Motor neuron (in vitro differentiated cells): ENCODE results near the gene MALRD1. TPM values are rescaled to one million over a fixed set of nuclear protein-coding genes. Genes with fewer than 3 reads are reported as not detected.
A peak's percentile ranks its signal among the peaks of the same experiment; 100 is the strongest.

ENCODE experiments used
- ATAC-seq, 8 experiments: fragments of 200-7000 bp; cut with Tn5 transposase; replicated peaks in 6 of 8; 2 replicates each; pipeline ENCODE4 v1.8.0; 2021; ENCODE audit warnings: mild to moderate bottlenecking in 8 of 8, moderate library complexity in 8 of 8
- H3K27ac ChIP-seq, 2 donors: fragments of 250-450 bp; sonication (Bioruptor Pico); 2 replicates each; pipeline ENCODE4 v1.9.0; 2021; ENCODE audit warnings: antibody characterized with exemption in 2 of 2, mild to moderate bottlenecking in 2 of 2, moderate library complexity in 1 of 2
- H3K4me1 ChIP-seq, 2 donors: fragments of 250-450 bp; sonication (Bioruptor Pico); replicated peaks in 1 of 2; 2 replicates each; pipeline ENCODE4 v1.6.1; 2021; ENCODE audit warnings: antibody characterized with exemption in 2 of 2, mild to moderate bottlenecking in 2 of 2, moderate library complexity in 1 of 2
- H3K4me3 ChIP-seq, 5 donors: fragments of 250-450 bp; sonication (Bioruptor Pico); 2 replicates each; pipeline ENCODE4 v1.9.0; 2021; ENCODE audit warnings: antibody characterized with exemption in 5 of 5, mild to moderate bottlenecking in 5 of 5, moderate library complexity in 4 of 5
- WGBS, 10 experiments: fragments of 450-650 bp; shearing (Covaris generic); methylation state at CpG; one replicate each; pipeline ENCODE4 v1.0.0; 2022; 5-methylcytosine and 5-hydroxymethylcytosine counted together
- in situ Hi-C, 9 experiments: fragments of 400-800 bp; cut with MboI; loops; one replicate each; pipeline ENCODE4 v1.15.0; 2021; ENCODE audit warnings: low sequenced_read_pairs in 9 of 9, low pct_unique_long_range_greater_than_20kb in 2 of 9; ENCODE audit not compliant: unreplicated experiment in 9 of 9
- total RNA-seq, 8 experiments: library from RNA; unstranded; fragments of 300-600 nt; gene quantifications; 2 replicates each; pipeline versions ENCODE4 v1.2.3 to v1.2.4, GENCODE V29; 2022

Gene MALRD1
- total RNA-seq, 8 experiments from 2014 or later, result 0.04 to 2.4 (median 0.26) TPM

GRCh38 chr10:19706904-19707303, 658.3 kb downstream of the MALRD1 start:
- ATAC-seq, result no peak
- in situ Hi-C loops, result no loop called here
- Histone ChIP-seq H3K4me1 (no peaks in the 10 kb centered on the region), H3K27ac (no peak overlapping the region), H3K4me3 (no peak overlapping the region)
- WGBS, 10 experiments, result 24 to 100% (median 90%) methylated on average over 1 of the region's 1 CpG; no CpG with 5 or more reads in 1 of the 10 experiments

GRCh38 chr10:19707376-19707775, 658.8 kb downstream of the MALRD1 start:
- Histone ChIP-seq H3K4me3 (no peak overlapping the region), H3K27ac (no peak overlapping the region), H3K4me1 (no peaks in the 10 kb centered on the region)
- 8 to 100% (median 77%) methylated on average over 1 to 2 of the region's 2 CpGs; no CpG with 5 or more reads in 1 of the 10 experiments for WGBS, 10 experiments
- in situ Hi-C loops, result no loop called here
- ATAC-seq, result no peak

GRCh38 chr10:19708031-19708430, 659.4 kb downstream of the MALRD1 start:
- no peaks in the 10 kb centered on the region for H3K4me1 ChIP-seq
- H3K4me3 ChIP-seq, result no peak overlapping the region
- in situ Hi-C loops, result no loop called here
- no peak overlapping the region for H3K27ac ChIP-seq
- no peak for ATAC-seq

GRCh38 chr10:19710600-19710999, 662.0 kb downstream of the MALRD1 start:
- ATAC-seq, result no peak
- Histone ChIP-seq H3K27ac (no peak overlapping the region), H3K4me3 (no peak overlapping the region), H3K4me1 (no peaks in the 10 kb centered on the region)
- in situ Hi-C loops, result no loop called here
- 0 to 84% (median 67%) methylated on average over 1 to 3 of the region's 3 CpGs; no CpG with 5 or more reads in 1 of the 10 experiments for WGBS, 10 experiments

GRCh38 chr10:19713159-19713558, 664.6 kb downstream of the MALRD1 start:
- in situ Hi-C loops, result no loop called here
- Histone ChIP-seq H3K4me1 (no peaks in the 10 kb centered on the region), H3K27ac (no peak overlapping the region), H3K4me3 (no peak overlapping the region)
- peak in 1 of 8 experiments; percentile 63 for ATAC-seq

GRCh38 chr10:19713800-19714525, 665.4 kb downstream of the MALRD1 start:
- ATAC-seq, result peak in 2 of 8 experiments; percentile 14 to 17

GRCh38 chr10:19719284-19719683, 670.7 kb downstream of the MALRD1 start:
- WGBS, 10 experiments, result 0 to 75% (median 37%) methylated on average over 1 to 2 of the region's 3 CpGs; no CpG with 5 or more reads in 4 of the 10 experiments
- in situ Hi-C loops, result no loop called here
- H3K27ac ChIP-seq, result no peak overlapping the region
- no peaks in the 10 kb centered on the region for H3K4me1 ChIP-seq
- H3K4me3 ChIP-seq, result no peak overlapping the region
- peak in 1 of 8 experiments; percentile 62 for ATAC-seq

More at GRCh38 chr10:19713800-19714525, 665.4 kb downstream of the MALRD1 start:
- Histone ChIP-seq H3K4me1 (no peaks in the 10 kb centered on the region), H3K27ac (no peak overlapping the region), H3K4me3 (no peak overlapping the region)
- in situ Hi-C loops, result no loop called here
- 34 to 97% (median 81%) methylated on average over 2 to 11 of the region's 18 CpGs; no CpG with 5 or more reads in 4 of the 10 experiments for WGBS, 10 experiments

- in situ Hi-C loops, result no loop called here
- H3K4me3 ChIP-seq, result no peak overlapping the region
- no peaks in the 10 kb centered on the region for H3K4me1 ChIP-seq
- WGBS, 10 experiments, result 0 to 83% (median 14%) methylated on average over 1 of the region's 1 CpG; no CpG with 5 or more reads in 3 of the 10 experiments
- no peak for ATAC-seq
- no peak overlapping the region for H3K27ac ChIP-seq
Measured at GRCh38 chr10:19724287-19724686, 675.7 kb downstream of the MALRD1 start.

GRCh38 chr10:19728376-19728775, 679.8 kb downstream of the MALRD1 start:
- WGBS, 10 experiments, result 29 to 92% (median 44%) methylated on average over 1 to 2 of the region's 2 CpGs; no CpG with 5 or more reads in 1 of the 10 experiments
- no peaks in the 10 kb centered on the region for H3K4me1 ChIP-seq
- H3K27ac ChIP-seq, result no peak overlapping the region
- in situ Hi-C loops, result no loop called here
- no peak overlapping the region for H3K4me3 ChIP-seq
- no peak for ATAC-seq

GRCh38 chr10:19728964-19729363, 680.4 kb downstream of the MALRD1 start:
- 92 to 100% (median 100%) methylated on average over 1 to 2 of the region's 2 CpGs; no CpG with 5 or more reads in 1 of the 10 experiments for WGBS, 10 experiments
- ATAC-seq, result no peak
- Histone ChIP-seq H3K4me3 (no peak overlapping the region), H3K4me1 (no peaks in the 10 kb centered on the region), H3K27ac (no peak overlapping the region)
- in situ Hi-C loops, result no loop called here

GRCh38 chr10:19730167-19730906, 681.7 kb downstream of the MALRD1 start:
- WGBS, 10 experiments, result 5 to 100% (median 67%) methylated on average over 1 to 2 of the region's 2 CpGs; no CpG with 5 or more reads in 1 of the 10 experiments
- no peaks in the 10 kb centered on the region for H3K4me1 ChIP-seq
- no peak overlapping the region for H3K27ac ChIP-seq
- peak in 2 of 8 experiments; percentile 94 to 97 for ATAC-seq
- in situ Hi-C loops, result no loop called here
- no peak overlapping the region for H3K4me3 ChIP-seq

- no peak for ATAC-seq
- in situ Hi-C loops, result no loop called here
Measured at GRCh38 chr10:19730907-19731217, 682.3 kb downstream of the MALRD1 start.

GRCh38 chr10:19731560-19731959, 683.0 kb downstream of the MALRD1 start:
- in situ Hi-C loops, result no loop called here
- Histone ChIP-seq H3K4me1 (no peaks in the 10 kb centered on the region), H3K27ac (no peak overlapping the region), H3K4me3 (no peak overlapping the region)
- ATAC-seq, result no peak
- 56 to 100% (median 97%) methylated on average over 1 to 2 of the region's 2 CpGs; no CpG with 5 or more reads in 1 of the 10 experiments for WGBS, 10 experiments

More at GRCh38 chr10:19730907-19731217, 682.3 kb downstream of the MALRD1 start:
- no peaks in the 10 kb centered on the region for H3K4me1 ChIP-seq
- no peak overlapping the region for H3K27ac ChIP-seq
- no peak overlapping the region for H3K4me3 ChIP-seq
